ENCODE data around the gene MDC1. TPM values are rescaled to one million over a fixed set of nuclear protein-coding genes. Genes with fewer than 3 reads are reported as not detected.

MDC1 gene
- total and polyA plus RNA-seq, 2 donors from 2014 or later: 9.5 to 47.9 TPM

DNA sequence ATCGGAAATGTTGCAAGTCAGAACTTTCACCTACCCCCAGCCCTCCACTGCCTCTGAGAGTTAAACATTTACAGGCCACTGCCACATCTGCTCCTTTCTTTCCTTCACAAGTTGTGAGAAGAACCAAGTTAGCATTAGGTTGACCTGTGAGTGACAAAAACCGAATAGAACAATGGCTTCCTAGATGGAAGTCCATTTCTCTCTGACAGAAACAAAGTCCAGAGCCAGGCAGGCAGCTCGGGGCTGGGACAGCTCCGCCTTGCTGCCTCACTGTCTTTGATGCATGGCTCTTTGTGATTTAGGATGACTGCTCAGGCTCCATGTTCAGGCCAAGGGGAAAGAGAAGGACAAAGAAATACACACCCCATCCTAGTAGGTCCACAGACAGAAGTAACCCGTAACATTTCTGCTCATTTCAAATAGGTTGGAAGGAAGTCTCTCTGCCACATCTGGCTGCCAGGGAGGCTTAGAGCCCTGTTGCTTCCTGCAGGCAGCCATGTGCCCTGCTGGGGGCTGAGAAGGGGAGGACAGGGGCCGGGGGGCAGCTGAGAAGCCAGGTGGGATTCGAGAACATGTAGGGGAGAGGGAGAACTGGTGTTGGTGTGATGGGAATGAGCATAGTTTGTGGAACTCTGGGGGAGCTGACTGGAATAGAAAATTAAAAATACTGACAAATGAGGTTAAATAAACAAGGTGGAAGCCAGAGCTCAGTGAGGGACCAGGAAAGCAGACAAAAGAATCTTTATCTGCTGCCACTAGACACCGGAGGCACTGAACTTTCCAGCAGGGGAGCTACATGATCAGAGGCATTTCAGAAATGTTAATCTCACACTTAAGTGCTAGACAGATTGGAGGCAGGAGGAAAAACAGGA is 46.8 kb upstream of the MDC1 start:
- Histone ChIP-seq H3K9me3 (ENCODE audit: control insufficient read depth in 2 of 3, insufficient read depth in 1 of 3, low read length in 3 of 3) (no peaks in the 10 kb centered on the region), H3K4me1 (ENCODE audit: control insufficient read depth in 2 of 3, insufficient read depth in 2 of 3, low read depth in 1 of 3, low read length in 3 of 3) (peaks cover 0 to 34% (median 22%) of the 10 kb centered on the region in 3 donors), H3K27me3 (ENCODE audit: control insufficient read depth, insufficient read depth, low read length) (no peaks in the 10 kb centered on the region), H3K27ac (ENCODE audit: low read depth in 2 of 2, low read length in 2 of 2) (peak overlapping the region; percentile 86 to 93), H3K4me3 (ENCODE audit: low read length in 3 of 3) (peak overlapping the region in 1 of 3 donors; percentile 3), H3K9ac (ENCODE audit: low read length in 3 of 3) (peak overlapping the region in 1 of 3 donors; percentile 37), H3K36me3 (ENCODE audit: control insufficient read depth in 2 of 3, insufficient read depth in 3 of 3, low read length in 3 of 3) (no peaks in the 10 kb centered on the region)
- FAIRE-seq: no peak
- peak in 4 of 5 donors; percentile 62 to 84 (median 75) for DNase-seq
- intact Hi-C loops (cut with DNase I): no loop called here
- TF ChIP-seq, protein P1, sequence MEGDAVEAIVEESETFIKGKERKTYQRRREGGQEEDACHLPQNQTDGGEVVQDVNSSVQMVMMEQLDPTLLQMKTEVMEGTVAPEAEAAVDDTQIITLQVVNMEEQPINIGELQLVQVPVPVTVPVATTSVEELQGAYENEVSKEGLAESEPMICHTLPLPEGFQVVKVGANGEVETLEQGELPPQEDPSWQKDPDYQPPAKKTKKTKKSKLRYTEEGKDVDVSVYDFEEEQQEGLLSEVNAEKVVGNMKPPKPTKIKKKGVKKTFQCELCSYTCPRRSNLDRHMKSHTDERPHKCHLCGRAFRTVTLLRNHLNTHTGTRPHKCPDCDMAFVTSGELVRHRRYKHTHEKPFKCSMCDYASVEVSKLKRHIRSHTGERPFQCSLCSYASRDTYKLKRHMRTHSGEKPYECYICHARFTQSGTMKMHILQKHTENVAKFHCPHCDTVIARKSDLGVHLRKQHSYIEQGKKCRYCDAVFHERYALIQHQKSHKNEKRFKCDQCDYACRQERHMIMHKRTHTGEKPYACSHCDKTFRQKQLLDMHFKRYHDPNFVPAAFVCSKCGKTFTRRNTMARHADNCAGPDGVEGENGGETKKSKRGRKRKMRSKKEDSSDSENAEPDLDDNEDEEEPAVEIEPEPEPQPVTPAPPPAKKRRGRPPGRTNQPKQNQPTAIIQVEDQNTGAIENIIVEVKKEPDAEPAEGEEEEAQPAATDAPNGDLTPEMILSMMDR (IDR thresholded peaks at IDR 0.05; ENCODE audit: borderline replicate concordance, extremely low read depth, insufficient read depth): peak; percentile 30

DNA sequence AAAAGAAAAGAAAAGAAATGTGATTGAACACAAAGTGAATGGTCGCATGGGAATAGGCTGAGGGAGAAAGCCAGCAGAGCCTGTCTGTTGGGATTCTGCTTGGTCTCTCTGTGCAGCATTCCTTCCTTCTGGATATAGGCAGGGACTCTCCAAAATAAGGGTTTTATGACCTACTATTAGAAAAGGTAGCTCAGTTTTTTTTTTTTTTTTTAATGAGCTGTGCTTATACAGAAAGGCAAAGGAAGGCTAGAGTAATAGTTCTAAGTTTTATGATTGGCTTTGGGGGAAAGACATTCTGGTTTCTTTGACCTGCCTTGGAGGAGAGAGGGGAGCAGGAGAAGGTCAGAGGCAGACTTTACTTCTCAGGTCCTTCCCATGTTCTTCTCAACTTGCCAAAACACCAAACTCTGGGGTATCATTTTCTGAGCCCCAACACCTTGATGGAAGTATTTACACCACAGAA is 46.1 kb upstream of the MDC1 start:
- TF ChIP-seq, protein P1 (IDR thresholded peaks at IDR 0.05; ENCODE audit: borderline replicate concordance, extremely low read depth, insufficient read depth): no peak
- Histone ChIP-seq H3K27ac (ENCODE audit: low read depth in 2 of 2, low read length in 2 of 2) (peak overlapping the region; percentile 86 to 93), H3K36me3 (ENCODE audit: control insufficient read depth in 2 of 3, insufficient read depth in 3 of 3, low read length in 3 of 3) (no peaks in the 10 kb centered on the region), H3K4me1 (ENCODE audit: control insufficient read depth in 2 of 3, insufficient read depth in 2 of 3, low read depth in 1 of 3, low read length in 3 of 3) (peaks cover 0 to 37% (median 19%) of the 10 kb centered on the region in 3 donors), H3K9me3 (ENCODE audit: control insufficient read depth in 2 of 3, insufficient read depth in 1 of 3, low read length in 3 of 3) (no peaks in the 10 kb centered on the region), H3K4me3 (ENCODE audit: low read length in 3 of 3) (peak overlapping the region in 1 of 3 donors; percentile 3), H3K27me3 (ENCODE audit: control insufficient read depth, insufficient read depth, low read length) (no peaks in the 10 kb centered on the region), H3K9ac (ENCODE audit: low read length in 3 of 3) (no peak overlapping the region)
- FAIRE-seq: no peak
- no peak for DNase-seq
- intact Hi-C loops (cut with DNase I): no loop called here

DNA sequence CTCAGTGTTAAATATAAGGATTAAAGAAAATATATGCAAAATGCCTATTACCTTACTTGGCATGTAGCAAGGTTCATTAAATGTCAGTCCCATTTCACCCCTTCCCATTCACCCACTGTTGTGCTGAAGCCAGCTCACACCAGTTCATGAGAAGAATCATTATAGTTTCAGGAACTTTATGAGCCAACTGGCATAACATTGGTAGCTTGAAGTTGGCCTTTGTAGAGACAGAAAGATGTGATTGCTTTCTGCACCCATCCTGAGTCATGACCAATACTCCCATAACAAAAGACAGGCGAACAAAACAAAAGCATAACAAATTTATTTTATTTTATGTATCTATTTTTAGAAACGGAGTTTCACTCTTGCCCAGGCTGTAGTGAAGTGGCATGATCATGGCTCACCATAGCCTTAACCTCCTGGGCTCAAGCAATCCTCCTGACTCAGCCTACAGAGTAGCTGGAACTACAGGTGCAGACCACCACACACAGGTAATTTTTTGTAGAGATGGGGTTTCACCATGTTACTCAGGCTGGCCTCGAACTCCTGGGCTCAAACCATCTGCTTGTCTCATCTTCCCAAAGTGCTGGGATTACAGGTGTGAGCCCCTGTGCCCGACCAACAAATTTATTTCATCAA is 44.8 kb upstream of the MDC1 start:
- Histone ChIP-seq H3K36me3 (ENCODE audit: control insufficient read depth in 2 of 3, insufficient read depth in 3 of 3, low read length in 3 of 3) (no peaks in the 10 kb centered on the region), H3K4me3 (ENCODE audit: low read length in 3 of 3) (no peak overlapping the region), H3K9ac (ENCODE audit: low read length in 3 of 3) (no peak overlapping the region), H3K27me3 (ENCODE audit: control insufficient read depth, insufficient read depth, low read length) (no peaks in the 10 kb centered on the region), H3K4me1 (ENCODE audit: control insufficient read depth in 2 of 3, insufficient read depth in 2 of 3, low read depth in 1 of 3, low read length in 3 of 3) (peaks cover 0 to 33% (median 22%) of the 10 kb centered on the region in 3 donors), H3K27ac (ENCODE audit: low read depth in 2 of 2, low read length in 2 of 2) (peak overlapping the region; percentile 53 to 79), H3K9me3 (ENCODE audit: control insufficient read depth in 2 of 3, insufficient read depth in 1 of 3, low read length in 3 of 3) (no peaks in the 10 kb centered on the region)
- TF ChIP-seq, protein P1 (IDR thresholded peaks at IDR 0.05; ENCODE audit: borderline replicate concordance, extremely low read depth, insufficient read depth): no peak
- FAIRE-seq: no peak
- intact Hi-C loops (cut with DNase I): no loop called here
- no peak for DNase-seq

Data from kidney (tissue), 14 donors.